PC-3 (cell line): Measurements from ENCODE around the gene NHERF2. TPM values are rescaled to one million over a fixed set of nuclear protein-coding genes. Genes with fewer than 3 reads are reported as not detected.

ENCODE experiments used
- ATAC-seq: fragments of 200-7000 bp; cut with Tn5 transposase; 2 replicates; pipeline ENCODE4 v1.9.1; 2020; ENCODE audit warnings: mild to moderate bottlenecking, moderate library complexity
- BruUV-seq: library from RNA; stranded (reverse); fragments of 400-500 nt; replicated peaks from 2 replicates; lab custom pipeline; 2021; lab: Mats Ljungman, UMichigan
- CTCF ChIA-PET: fragments of 300-600 bp; sonication (Branson Sonifier 250); formaldehyde crosslinking; loops from one replicate; lab custom pipeline; 2022; ENCODE audit warnings: antibody characterized with exemption; lab: Charles Lee
- POLR2A ChIA-PET: fragments of 300-600 bp; sonication (Branson Sonifier 250); formaldehyde crosslinking; loops from one replicate; lab custom pipeline; 2022; ENCODE audit warnings: antibody characterized with exemption; ENCODE audit not compliant: unreplicated experiment; lab: Charles Lee
- DNase-seq: peaks from one replicate; pipeline ENCODE4 v3.0.0-alpha.2; 2015
- H2AFZ ChIP-seq: fragments of 300-600 bp; sonication (generic); 2 replicates; pipeline ENCODE4 v1.6.0; 2016; ENCODE audit warnings: antibody characterized with exemption, low read length
- H3F3A ChIP-seq: fragments of 300-600 bp; sonication (generic); one replicate; pipeline ENCODE4 v1.6.0; 2017; ENCODE audit warnings: antibody characterized with exemption, low read length, control low read depth, mild to moderate bottlenecking; ENCODE audit not compliant: unreplicated experiment
- H3K27ac ChIP-seq: fragments of 300-600 bp; sonication (generic); 2 replicates; pipeline ENCODE4 v1.5.1; 2016; ENCODE audit warnings: mild to moderate bottlenecking, low read length
- H3K27me3 ChIP-seq: fragments of 300-600 bp; sonication (generic); 2 replicates; pipeline ENCODE4 v1.6.1; 2016; ENCODE audit warnings: low read length, mixed read lengths
- H3K36me3 ChIP-seq: fragments of 300-600 bp; sonication (generic); 2 replicates; pipeline ENCODE4 v1.6.1; 2016; ENCODE audit warnings: low read depth, mixed run types, low read length, mixed read lengths
- H3K4me1 ChIP-seq: fragments of 300-600 bp; sonication (generic); 2 replicates; pipeline ENCODE4 v1.5.1; 2016; ENCODE audit warnings: low read length; ENCODE audit not compliant: insufficient read depth
- H3K4me2 ChIP-seq: fragments of 300-600 bp; sonication (generic); 2 replicates; pipeline ENCODE4 v1.6.0; 2016; ENCODE audit warnings: low read length
- H3K4me3 ChIP-seq: fragments of 300-600 bp; sonication (generic); 2 replicates; pipeline ENCODE4 v1.5.1; 2016; ENCODE audit warnings: mild to moderate bottlenecking, low read length, mixed read lengths
- H3K79me2 ChIP-seq: fragments of 300-600 bp; sonication (generic); 2 replicates; pipeline ENCODE4 v1.6.1; 2017; ENCODE audit warnings: low read length, mixed read lengths
- H3K9ac ChIP-seq: fragments of 300-600 bp; sonication (generic); 2 replicates; pipeline ENCODE4 v1.6.0; 2016; ENCODE audit warnings: mild to moderate bottlenecking, low read length
- H3K9me2 ChIP-seq: fragments of 300-600 bp; sonication (generic); replicated peaks from 2 replicates; pipeline ENCODE4 v1.6.1; 2016; ENCODE audit warnings: mixed run types, low read length, mixed read lengths
- H3K9me3 ChIP-seq: fragments of 300-600 bp; sonication (generic); 2 replicates; pipeline ENCODE4 v1.6.1; 2016; ENCODE audit warnings: low read length, mixed read lengths
- H4K20me1 ChIP-seq: fragments of 300-600 bp; sonication (generic); 2 replicates; pipeline ENCODE4 v1.6.1; 2016; ENCODE audit warnings: low read length, mixed read lengths
- EZH2 ChIP-seq: fragments of 300-600 bp; sonication (generic); IDR thresholded peaks from one replicate; pipeline ENCODE4 v1.6.1; 2017; ENCODE audit warnings: antibody characterized with exemption, mild to moderate bottlenecking, low read length; ENCODE audit not compliant: unreplicated experiment
- EZH2phosphoT487 ChIP-seq: fragments of 300-600 bp; sonication (generic); IDR thresholded peaks from 2 replicates; pipeline ENCODE4 v1.6.1; 2018; ENCODE audit warnings: mild to moderate bottlenecking, antibody characterized with exemption, low read length, borderline replicate concordance
- intact Hi-C: fragments of 100-400 bp; cut with micrococcal nuclease; formaldehyde crosslinking; loops from 2 replicates; pipeline ENCODE4 v1.9.0; 2023
- total RNA-seq: library from RNA; depleted of rRNA; stranded (reverse); fragments of >200 nt; gene quantifications from 2 replicates; pipeline ENCODE4 v1.2.3, GENCODE V29; 2014
- TF ChIP-seq, protein P1 (sequence below): fragments of 300-600 bp; sonication (generic); conservative IDR thresholded peaks from 2 replicates; pipeline ENCODE4 v1.5.1; 2017; ENCODE audit warnings: antibody characterized with exemption, low read depth, mild to moderate bottlenecking, low read length

Gene NHERF2
- total RNA-seq, 1 experiment from 2014 or later, result 145 TPM

DNA sequence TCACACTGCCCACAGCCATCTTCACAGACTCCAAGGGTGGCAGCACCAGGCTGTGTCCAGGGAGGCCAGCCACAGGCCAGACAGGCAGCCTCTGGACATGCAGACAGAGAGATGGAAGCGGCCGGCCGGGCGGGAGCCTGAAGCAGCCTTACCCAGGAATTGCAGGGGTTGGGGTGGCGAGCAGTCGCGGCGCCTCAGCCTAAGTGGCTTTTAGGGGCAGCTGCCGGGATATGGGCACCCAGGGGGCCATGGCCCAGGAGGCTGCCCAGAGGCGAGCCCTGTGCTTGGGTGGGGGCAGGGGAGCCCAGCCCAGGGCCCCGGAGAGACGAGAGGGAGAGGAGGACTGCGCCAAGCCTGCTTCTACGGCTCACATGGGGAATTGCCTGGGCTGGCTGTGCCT lies 1.5 kb upstream of the NHERF2 start:
- no peaks in the 10 kb centered on the region; the same call in 1 of the 2 replicates for H3K27me3 ChIP-seq
- no TSS peak for BruUV-seq
- intact Hi-C loops, result no loop called here
- no peaks in the 10 kb centered on the region for H3K36me3 ChIP-seq
- CTCF ChIA-PET, result no interaction called here
- H3K9me2 ChIP-seq, result no peaks in the 10 kb centered on the region
- no peaks in the 10 kb centered on the region for H3F3A ChIP-seq
- POLR2A ChIA-PET, result interaction anchor here (0.5 kb wide), 1 partner anchor 60 kb away, joined by 3 read pairs; no protein-coding TSS in a partner anchor
- ATAC-seq (no peak), DNase-seq (no peak)
- no peak overlapping the region for H3K27ac ChIP-seq
- H3K9me3 ChIP-seq, result no peaks in the 10 kb centered on the region
- H4K20me1 ChIP-seq, result no peaks in the 10 kb centered on the region
- H3K79me2 ChIP-seq, result peaks cover 26% of the 10 kb centered on the region
- peaks cover 21% of the 10 kb centered on the region for H3K4me1 ChIP-seq
- H2AFZ ChIP-seq, result no peak overlapping the region
- no peak overlapping the region for H3K4me2 ChIP-seq
- H3K4me3 ChIP-seq, result no peak overlapping the region
- H3K9ac ChIP-seq, result no peak overlapping the region
- TF ChIP-seq EZH2 (no peak), EZH2phosphoT487 (no peak)
- TF ChIP-seq, protein P1, sequence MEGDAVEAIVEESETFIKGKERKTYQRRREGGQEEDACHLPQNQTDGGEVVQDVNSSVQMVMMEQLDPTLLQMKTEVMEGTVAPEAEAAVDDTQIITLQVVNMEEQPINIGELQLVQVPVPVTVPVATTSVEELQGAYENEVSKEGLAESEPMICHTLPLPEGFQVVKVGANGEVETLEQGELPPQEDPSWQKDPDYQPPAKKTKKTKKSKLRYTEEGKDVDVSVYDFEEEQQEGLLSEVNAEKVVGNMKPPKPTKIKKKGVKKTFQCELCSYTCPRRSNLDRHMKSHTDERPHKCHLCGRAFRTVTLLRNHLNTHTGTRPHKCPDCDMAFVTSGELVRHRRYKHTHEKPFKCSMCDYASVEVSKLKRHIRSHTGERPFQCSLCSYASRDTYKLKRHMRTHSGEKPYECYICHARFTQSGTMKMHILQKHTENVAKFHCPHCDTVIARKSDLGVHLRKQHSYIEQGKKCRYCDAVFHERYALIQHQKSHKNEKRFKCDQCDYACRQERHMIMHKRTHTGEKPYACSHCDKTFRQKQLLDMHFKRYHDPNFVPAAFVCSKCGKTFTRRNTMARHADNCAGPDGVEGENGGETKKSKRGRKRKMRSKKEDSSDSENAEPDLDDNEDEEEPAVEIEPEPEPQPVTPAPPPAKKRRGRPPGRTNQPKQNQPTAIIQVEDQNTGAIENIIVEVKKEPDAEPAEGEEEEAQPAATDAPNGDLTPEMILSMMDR, result no peak

- Histone ChIP-seq H3K9me2 (no peaks in the 10 kb centered on the region), H3K27me3 (no peaks in the 10 kb centered on the region), H3K27ac (no peak overlapping the region), H4K20me1 (no peaks in the 10 kb centered on the region), H3K36me3 (no peaks in the 10 kb centered on the region), H3K79me2 (peaks cover 29% of the 10 kb centered on the region), H3K4me1 (peaks cover 21% of the 10 kb centered on the region), H2AFZ (no peak overlapping the region), H3K9ac (0 out of 2 replicates have a peak overlapping the region, but pooled peaks have one; percentile 27), H3K9me3 (no peaks in the 10 kb centered on the region), H3K4me3 (peak overlapping the region; percentile 59; the same call in 1 of the 2 replicates), H3K4me2 (peak overlapping the region; percentile 71), H3F3A (no peaks in the 10 kb centered on the region)
- intact Hi-C loops, result no loop called here
- CTCF ChIA-PET, result no interaction called here
- TF ChIP-seq, protein P1, result no peak
- no peak for TF ChIP-seq EZH2phosphoT487
- TF ChIP-seq EZH2, result no peak
- DNase-seq (no peak), ATAC-seq (no peak)
- POLR2A ChIA-PET, result interaction anchor here (0.5 kb wide), 1 partner anchor 60 kb away, joined by 3 read pairs; no protein-coding TSS in a partner anchor
- TSS peak; percentile 42 for BruUV-seq
Measured at GRCh38 chr16:2025878-2026460, 733 bp upstream of the NHERF2 start.
